SK-N-SH (cell line): Measurements from ENCODE around the gene NGB.

Source experiments
- CTCF ChIP-seq: fragments of 200-600 bp; sonication (generic); IDR thresholded peaks from 2 replicates; pipeline ENCODE4 v1.6.1; 2017; ENCODE audit warnings: antibody characterized with exemption, mild to moderate bottlenecking, moderate library complexity
- ELF1 ChIP-seq: IDR thresholded peaks from 2 replicates; pipeline ENCODE4 v1.4.0; 2012
- EP300 ChIP-seq, 2 experiments: IDR thresholded peaks; 2 replicates each; pipeline versions ENCODE4 v1.4.0 to v1.6.1; 2012; ENCODE audit warnings: borderline replicate concordance in 1 of 2, low read depth in 1 of 2, low read length in 1 of 2
- MEF2A ChIP-seq: IDR thresholded peaks from 2 replicates; pipeline ENCODE4 v1.4.0; 2012; ENCODE audit warnings: low read depth, borderline replicate concordance
- POLR2AphosphoS5 ChIP-seq: IDR thresholded peaks from 2 replicates; pipeline ENCODE4 v1.6.1; 2012; ENCODE audit warnings: low read depth, low read length
- RAD21 ChIP-seq: IDR thresholded peaks from 2 replicates; pipeline ENCODE4 v1.6.1; 2012; ENCODE audit warnings: mild to moderate bottlenecking, low read length
- RCOR1 ChIP-seq: fragments of 150-350 bp; IDR thresholded peaks from 2 replicates; pipeline ENCODE4 v1.6.1; 2017; ENCODE audit warnings: antibody characterized with exemption, low read length
- RXRA ChIP-seq: IDR thresholded peaks from 2 replicates; pipeline ENCODE4 v1.4.0; 2012; ENCODE audit warnings: low read depth, mild to moderate bottlenecking, borderline replicate concordance
- TAF1 ChIP-seq: IDR thresholded peaks from 2 replicates; pipeline ENCODE4 v1.6.1; 2012; ENCODE audit warnings: low read depth, mild to moderate bottlenecking, low read length, moderate library complexity, borderline replicate concordance
- TCF12 ChIP-seq: IDR thresholded peaks from 2 replicates; pipeline ENCODE4 v1.4.0; 2012
- TF ChIP-seq, protein P1 (sequence below): IDR thresholded peaks from 2 replicates; pipeline ENCODE4 v1.4.0; 2012; ENCODE audit warnings: low read depth
- TF ChIP-seq, protein P2 (sequence below): IDR thresholded peaks from 2 replicates; pipeline ENCODE4 v1.4.0; 2012; ENCODE audit warnings: low read depth, borderline replicate concordance

- TF ChIP-seq ELF1 (no peak), RCOR1 (no peak), MEF2A (no peak), RXRA (no peak), CTCF (no peak), TAF1 (no peak), POLR2AphosphoS5 (no peak), EP300 (IDR thresholded peaks at IDR 0.05; ENCODE audit: borderline replicate concordance in 1 of 2, low read depth in 1 of 2, low read length in 1 of 2) (no peak), RAD21 (no peak), TCF12 (no peak)
- TF ChIP-seq, protein P1, sequence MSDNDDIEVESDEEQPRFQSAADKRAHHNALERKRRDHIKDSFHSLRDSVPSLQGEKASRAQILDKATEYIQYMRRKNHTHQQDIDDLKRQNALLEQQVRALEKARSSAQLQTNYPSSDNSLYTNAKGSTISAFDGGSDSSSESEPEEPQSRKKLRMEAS, result no peak
- TF ChIP-seq, protein P2, sequence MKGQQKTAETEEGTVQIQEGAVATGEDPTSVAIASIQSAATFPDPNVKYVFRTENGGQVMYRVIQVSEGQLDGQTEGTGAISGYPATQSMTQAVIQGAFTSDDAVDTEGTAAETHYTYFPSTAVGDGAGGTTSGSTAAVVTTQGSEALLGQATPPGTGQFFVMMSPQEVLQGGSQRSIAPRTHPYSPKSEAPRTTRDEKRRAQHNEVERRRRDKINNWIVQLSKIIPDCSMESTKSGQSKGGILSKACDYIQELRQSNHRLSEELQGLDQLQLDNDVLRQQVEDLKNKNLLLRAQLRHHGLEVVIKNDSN, result no peak
Observed at GRCh38 chr14:77271113-77271710, at the start of gene NGB.
